ENCODE measurements around the gene RAB26.
"Not testable (repeated sequence)": the region's sequence is repeated elsewhere in the genome, so short reads cannot be mapped to it uniquely, and the experiment has no call there.

The RAB26 gene

DNA sequence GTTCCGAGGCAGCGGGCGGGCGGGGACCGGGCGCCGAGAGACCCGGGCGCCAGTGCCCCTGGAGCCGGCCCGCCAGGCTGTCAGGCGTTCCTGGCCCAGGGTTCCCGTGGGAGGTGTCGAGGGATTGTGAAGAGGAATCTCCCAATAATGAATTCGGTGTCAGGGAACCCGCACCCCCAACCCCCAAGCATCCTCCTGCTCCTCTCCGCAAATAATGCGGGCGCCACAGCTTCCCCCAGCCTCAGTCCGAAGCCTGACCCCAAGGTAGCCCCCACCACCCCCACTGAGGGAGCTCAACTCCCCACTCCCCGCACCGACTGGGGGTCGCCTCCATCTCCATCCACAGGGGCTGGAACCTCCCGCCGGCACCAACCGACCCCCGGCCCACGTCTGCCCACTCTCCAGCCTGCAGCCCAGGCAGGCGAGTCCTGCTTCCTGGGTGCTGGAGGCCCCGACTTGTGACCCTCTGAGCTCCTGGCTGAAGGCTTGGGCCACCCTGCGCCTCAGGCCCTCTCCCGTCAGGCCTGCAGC, 48.6 kb downstream of the RAB26 start:
- Mint-ChIP-seq H3K4me3 (peak overlapping the region; percentile 72), H3K27me3 (peaks cover 8% of the 10 kb centered on the region), H3K4me1 (ENCODE audit: low read depth) (peaks cover 1% of the 10 kb centered on the region), H3K9me3 (ENCODE audit: low read depth) (no peaks in the 10 kb centered on the region), H3K27ac (no peak overlapping the region), H3K36me3 (no peaks in the 10 kb centered on the region)

DNA sequence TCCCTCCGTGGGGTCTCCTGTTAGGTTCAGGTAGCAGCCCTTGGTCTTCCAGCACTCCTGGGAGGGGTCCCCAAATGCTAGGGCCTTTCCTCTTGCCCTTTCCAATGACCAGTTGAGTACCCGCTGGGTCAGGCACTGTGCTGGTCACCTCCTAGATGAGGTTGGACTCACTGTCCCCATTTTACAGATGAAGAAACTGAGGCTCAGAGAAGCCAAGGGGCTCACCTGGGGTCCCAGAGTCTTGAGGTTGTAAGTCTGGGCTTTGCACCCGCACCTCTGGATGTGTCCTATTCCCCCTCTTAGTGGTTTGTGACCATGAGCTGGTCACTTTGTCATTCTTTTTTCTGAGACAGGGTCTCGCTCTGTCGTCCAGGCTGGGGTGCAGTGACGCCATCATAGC, 49.3 kb downstream of the RAB26 start:
- Mint-ChIP-seq H3K9me3 (ENCODE audit: low read depth) (no peaks in the 10 kb centered on the region), H3K27me3 (peaks cover 8% of the 10 kb centered on the region), H3K27ac (no peak overlapping the region), H3K4me3 (peak overlapping the region; percentile 72), H3K4me1 (ENCODE audit: low read depth) (peaks cover 1% of the 10 kb centered on the region), H3K36me3 (no peaks in the 10 kb centered on the region)

DNA sequence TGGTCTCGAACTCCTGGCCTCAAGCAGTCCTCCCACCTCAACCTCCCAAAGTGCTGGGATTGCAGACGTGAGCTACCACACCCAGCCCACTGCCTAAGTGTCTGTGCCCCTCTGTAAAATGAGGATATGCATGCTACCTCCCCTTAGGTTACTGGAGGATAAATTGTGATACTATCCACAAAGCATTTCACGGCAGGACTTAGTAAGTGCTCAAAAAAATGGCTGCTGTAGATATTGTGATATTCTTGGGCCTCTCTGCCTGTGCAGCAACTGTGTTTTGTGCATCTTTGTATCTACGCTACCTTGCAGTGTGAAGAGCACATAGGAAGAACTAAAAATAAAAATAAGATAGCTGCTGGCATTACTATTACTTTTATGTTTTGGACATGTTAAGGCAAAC, 49.9 kb downstream of the RAB26 start:
- peaks cover 1% of the 10 kb centered on the region for H3K4me1 Mint-ChIP-seq (ENCODE audit: low read depth)
- no peaks in the 10 kb centered on the region for H3K36me3 Mint-ChIP-seq
- H3K27ac Mint-ChIP-seq: no peak overlapping the region
- peaks cover 8% of the 10 kb centered on the region for H3K27me3 Mint-ChIP-seq
- no peaks in the 10 kb centered on the region for H3K9me3 Mint-ChIP-seq (ENCODE audit: low read depth)
- H3K4me3 Mint-ChIP-seq: peak overlapping the region; percentile 72

DNA sequence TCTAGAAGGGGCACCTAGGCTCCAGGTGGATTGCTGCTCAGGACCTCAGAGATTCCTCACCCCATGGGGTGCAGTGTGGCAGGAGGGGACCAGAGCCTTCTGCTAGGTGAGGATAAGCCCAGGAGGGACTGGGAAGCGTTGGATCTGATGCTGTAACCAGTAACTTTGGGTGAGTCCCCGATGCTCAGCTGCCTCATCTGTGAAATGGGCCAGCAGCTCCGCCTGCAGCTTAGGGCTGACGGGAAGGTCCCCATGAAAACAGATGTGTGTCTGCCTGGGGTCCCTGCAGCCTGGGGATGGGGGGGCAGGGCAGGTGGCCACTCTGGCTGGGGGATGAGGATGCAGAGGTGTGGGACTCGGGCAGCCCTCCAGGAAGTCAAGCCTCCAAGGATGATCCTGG, 50.7 kb downstream of the RAB26 start:
- H3K27ac Mint-ChIP-seq: no peak overlapping the region
- no peaks in the 10 kb centered on the region for H3K9me3 Mint-ChIP-seq (ENCODE audit: low read depth)
- H3K36me3 Mint-ChIP-seq: no peaks in the 10 kb centered on the region
- peaks cover 1% of the 10 kb centered on the region for H3K4me1 Mint-ChIP-seq (ENCODE audit: low read depth)
- H3K27me3 Mint-ChIP-seq: peaks cover 8% of the 10 kb centered on the region
- H3K4me3 Mint-ChIP-seq: no peak overlapping the region

DNA sequence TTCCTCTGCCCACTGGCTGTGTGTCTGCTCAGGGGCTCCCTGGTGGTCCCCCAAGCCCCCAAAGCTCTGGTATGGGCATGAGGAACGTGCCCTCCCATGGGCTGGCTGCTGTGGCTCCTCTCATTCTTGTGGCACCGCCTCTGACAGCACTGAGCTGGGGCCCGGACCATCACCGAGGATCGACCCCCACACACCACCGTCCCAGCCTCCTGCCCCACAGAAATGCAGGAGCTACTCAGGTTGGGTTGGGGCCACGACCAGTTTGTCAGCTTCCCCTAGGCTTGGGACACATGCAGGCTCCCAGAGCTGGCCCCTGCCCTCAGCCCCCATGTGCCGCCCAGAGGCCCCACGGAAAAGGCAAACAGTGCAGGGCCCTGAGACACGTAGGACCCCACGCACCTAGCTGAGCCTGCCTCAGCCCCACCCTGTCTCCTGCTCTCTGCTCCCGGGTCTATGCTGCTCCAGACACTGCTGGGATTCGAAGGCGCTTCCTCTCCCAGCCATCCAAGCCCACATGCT, 51.3 kb downstream of the RAB26 start:
- Mint-ChIP-seq H3K4me1 (ENCODE audit: low read depth) (peaks cover 7% of the 10 kb centered on the region), H3K36me3 (no peaks in the 10 kb centered on the region), H3K4me3 (no peak overlapping the region), H3K27ac (no peak overlapping the region), H3K27me3 (peaks cover 8% of the 10 kb centered on the region), H3K9me3 (ENCODE audit: low read depth) (no peaks in the 10 kb centered on the region)

DNA sequence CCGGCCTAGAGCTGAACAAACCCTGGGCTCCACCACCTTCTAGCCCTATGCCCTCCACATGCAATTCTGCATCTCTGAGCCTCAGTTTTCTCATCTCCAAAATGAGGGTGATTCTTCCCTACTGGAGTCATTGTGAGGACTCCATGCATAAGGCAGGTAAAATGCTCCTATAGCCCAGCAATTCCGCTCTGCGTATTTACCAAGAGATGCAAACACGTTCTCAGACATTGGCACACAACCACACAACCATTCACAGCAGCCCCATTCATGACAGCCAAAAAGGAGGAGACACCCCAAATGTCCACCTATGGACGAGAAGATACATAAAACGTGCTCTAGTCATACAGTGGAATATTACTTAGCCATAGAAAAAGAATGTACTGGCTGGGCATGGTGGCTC, 51.9 kb downstream of the RAB26 start:
- Mint-ChIP-seq H3K27me3 (peaks cover 5% of the 10 kb centered on the region), H3K9me3 (ENCODE audit: low read depth) (no peaks in the 10 kb centered on the region), H3K27ac (no peak overlapping the region), H3K4me3 (no peak overlapping the region), H3K4me1 (ENCODE audit: low read depth) (peaks cover 7% of the 10 kb centered on the region), H3K36me3 (no peaks in the 10 kb centered on the region)

DNA sequence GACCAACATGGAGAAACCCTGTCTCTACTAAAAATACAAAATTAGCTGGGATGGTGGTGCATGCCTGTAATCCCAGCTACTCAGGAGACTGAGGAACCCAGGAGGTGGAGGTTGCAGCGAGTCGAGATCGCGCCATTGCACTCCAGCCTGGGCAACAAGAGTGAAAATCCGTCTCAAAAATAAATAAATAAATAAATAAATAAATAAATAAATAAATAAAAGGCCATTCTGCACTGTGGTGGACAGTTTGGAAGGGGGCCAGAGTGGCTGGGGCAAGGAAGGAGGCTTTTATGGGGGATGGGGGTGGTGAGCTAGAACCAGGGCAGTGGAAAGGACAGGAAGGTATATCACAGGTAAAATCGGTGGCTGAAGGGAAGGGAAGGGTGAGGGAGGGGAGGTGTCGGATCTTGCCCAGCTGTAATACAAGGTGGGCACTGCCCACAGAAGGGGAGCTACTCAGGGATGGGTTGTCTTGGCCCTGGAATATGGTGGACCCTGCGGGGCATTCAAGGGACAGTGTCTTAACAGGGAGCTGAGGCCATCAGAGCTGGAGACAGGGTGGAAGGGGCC, 54.8 kb downstream of the RAB26 start:
- Mint-ChIP-seq H3K4me3 (peak overlapping the region; percentile 62), H3K4me1 (ENCODE audit: low read depth) (peaks cover 15% of the 10 kb centered on the region)
- not testable (repeated sequence) for H3K36me3 Mint-ChIP-seq; H3K9me3 Mint-ChIP-seq (ENCODE audit: low read depth); H3K27ac Mint-ChIP-seq; H3K27me3 Mint-ChIP-seq

All from activated naive CD8-positive, alpha-beta T cell (primary cell).